Left ventricle myocardium inferior (tissue), 1 donor: Measurements from ENCODE around the gene SH3PXD2A. TPM values are rescaled to one million over a fixed set of nuclear protein-coding genes. Genes with fewer than 3 reads are reported as not detected.

Experiments
- DNase-seq: peaks from one replicate; pipeline ENCODE4 v3.0.0-alpha.2; 2020
- H3K27ac ChIP-seq: fragments of 200-600 bp; replicated peaks from 2 replicates; pipeline ENCODE4 v1.8.0; 2021
- H3K27me3 ChIP-seq: fragments of 200-600 bp; 2 replicates; pipeline ENCODE4 v1.8.0; 2021; ENCODE audit warnings: low read depth
- H3K36me3 ChIP-seq: fragments of 200-600 bp; 2 replicates; pipeline ENCODE4 v1.8.0; 2021
- H3K4me1 ChIP-seq: fragments of 200-600 bp; 2 replicates; pipeline ENCODE4 v1.8.0; 2021
- H3K4me3 ChIP-seq: fragments of 200-600 bp; 2 replicates; pipeline ENCODE4 v1.8.0; 2021; ENCODE audit warnings: mild to moderate bottlenecking, moderate library complexity
- H3K9me3 ChIP-seq: fragments of 200-600 bp; replicated peaks from 2 replicates; pipeline ENCODE4 v1.8.0; 2021
- intact Hi-C: fragments of 100-400 bp; cut with micrococcal nuclease; formaldehyde crosslinking; loops from one replicate; pipeline ENCODE4 v1.11.0; 2022
- total RNA-seq: library from RNA; stranded (reverse); fragmentation: NEBNext Ultra II Directional; extraction: Animal tissue kit (Norgen Biotek cat#: 25700); gene quantifications from one replicate; pipeline ENCODE4 v1.2.1, GENCODE V29; 2021
- TF ChIP-seq, protein P1 (sequence below): fragments of 200-600 bp; IDR thresholded peaks from 2 replicates; pipeline ENCODE4 v1.8.0; 2021; ENCODE audit warnings: antibody characterized with exemption, mild to moderate bottlenecking, borderline replicate concordance
- donor health status: DM: no; HTN: yes; CAD: no; lungs with severe emphysema.

Gene SH3PXD2A
- total RNA-seq, 1 donor from 2014 or later: 34.4 TPM

DNA sequence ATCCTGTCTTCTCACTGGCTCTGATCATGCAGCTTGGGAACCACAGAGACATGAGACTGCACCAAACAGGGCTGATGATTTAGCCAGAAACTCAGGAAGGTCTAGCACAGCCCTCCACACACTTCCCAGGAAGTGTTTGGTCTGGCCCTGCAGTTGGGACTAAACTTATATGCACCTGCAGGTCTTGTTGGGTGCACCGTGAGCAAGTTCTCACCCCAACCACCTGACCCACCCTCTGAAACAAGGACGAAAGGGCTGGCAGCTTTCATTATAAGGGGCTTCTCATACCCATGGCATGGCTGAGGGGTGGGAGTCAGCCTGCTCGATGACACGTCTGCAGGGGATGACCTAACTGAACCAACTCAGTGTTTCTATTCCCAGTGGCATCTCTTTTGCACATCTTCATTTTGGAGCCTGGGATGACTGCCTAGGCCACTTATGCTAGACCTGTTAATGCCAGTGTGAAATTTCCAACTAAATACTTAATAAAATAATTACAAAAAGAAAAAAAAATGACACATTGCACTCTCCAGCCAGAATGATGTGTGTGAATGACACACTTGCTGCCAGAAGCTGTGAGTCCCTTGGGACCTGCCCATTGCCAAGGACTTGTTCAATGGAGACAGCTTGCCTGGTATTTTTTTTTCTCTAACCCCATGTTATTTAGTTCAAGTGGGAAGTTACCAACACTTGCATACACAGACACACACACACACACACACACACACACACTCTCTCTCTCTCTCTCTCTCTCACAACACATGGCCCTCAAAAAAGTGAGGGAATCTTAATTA is 259.2 kb downstream of the SH3PXD2A start:
- no peak overlapping the region for H3K4me3 ChIP-seq
- intact Hi-C loops: loop anchor here (5.0 kb wide), 1 partner anchor 91 kb away; no protein-coding TSS in a partner anchor
- peaks cover 9% of the 10 kb centered on the region for H3K36me3 ChIP-seq
- H3K9me3 ChIP-seq: no peaks in the 10 kb centered on the region
- peaks cover 25% of the 10 kb centered on the region for H3K4me1 ChIP-seq
- H3K27me3 ChIP-seq: no peaks in the 10 kb centered on the region
- TF ChIP-seq, protein P1, sequence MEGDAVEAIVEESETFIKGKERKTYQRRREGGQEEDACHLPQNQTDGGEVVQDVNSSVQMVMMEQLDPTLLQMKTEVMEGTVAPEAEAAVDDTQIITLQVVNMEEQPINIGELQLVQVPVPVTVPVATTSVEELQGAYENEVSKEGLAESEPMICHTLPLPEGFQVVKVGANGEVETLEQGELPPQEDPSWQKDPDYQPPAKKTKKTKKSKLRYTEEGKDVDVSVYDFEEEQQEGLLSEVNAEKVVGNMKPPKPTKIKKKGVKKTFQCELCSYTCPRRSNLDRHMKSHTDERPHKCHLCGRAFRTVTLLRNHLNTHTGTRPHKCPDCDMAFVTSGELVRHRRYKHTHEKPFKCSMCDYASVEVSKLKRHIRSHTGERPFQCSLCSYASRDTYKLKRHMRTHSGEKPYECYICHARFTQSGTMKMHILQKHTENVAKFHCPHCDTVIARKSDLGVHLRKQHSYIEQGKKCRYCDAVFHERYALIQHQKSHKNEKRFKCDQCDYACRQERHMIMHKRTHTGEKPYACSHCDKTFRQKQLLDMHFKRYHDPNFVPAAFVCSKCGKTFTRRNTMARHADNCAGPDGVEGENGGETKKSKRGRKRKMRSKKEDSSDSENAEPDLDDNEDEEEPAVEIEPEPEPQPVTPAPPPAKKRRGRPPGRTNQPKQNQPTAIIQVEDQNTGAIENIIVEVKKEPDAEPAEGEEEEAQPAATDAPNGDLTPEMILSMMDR: no peak
- no peak overlapping the region for H3K27ac ChIP-seq
- DNase-seq: no peak

DNA sequence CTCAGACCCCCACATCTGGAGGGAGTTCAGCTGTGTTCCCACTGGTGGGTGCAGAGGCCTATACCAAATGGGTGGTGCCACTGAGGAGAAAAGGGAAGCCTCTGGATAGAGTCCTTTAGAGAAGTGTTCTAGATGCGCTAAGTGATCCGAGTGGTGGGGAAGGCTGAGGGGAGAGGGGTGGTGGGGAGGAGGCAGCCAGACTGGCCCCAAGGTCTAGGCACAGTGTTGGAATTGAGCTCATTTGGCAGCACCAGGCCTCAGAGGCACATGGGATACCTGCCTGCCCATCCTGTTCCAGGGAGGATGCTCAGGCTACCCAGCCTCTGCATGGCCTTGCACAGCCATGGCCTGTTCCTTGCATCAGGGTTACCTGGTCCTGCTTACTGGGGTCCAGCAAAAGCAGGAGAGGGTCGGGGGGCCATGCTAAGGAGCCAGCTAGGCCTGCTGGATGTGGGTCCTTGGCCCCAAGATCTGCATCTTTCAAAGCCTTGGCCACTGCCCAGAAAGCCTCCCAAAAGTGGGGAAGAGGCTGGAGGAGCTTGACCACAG is 262.3 kb downstream of the SH3PXD2A start:
- Histone ChIP-seq H3K36me3 (peaks cover 4% of the 10 kb centered on the region), H3K4me1 (peaks cover 13% of the 10 kb centered on the region), H3K27ac (no peak overlapping the region), H3K4me3 (no peak overlapping the region), H3K9me3 (peaks cover 2% of the 10 kb centered on the region), H3K27me3 (no peaks in the 10 kb centered on the region)
- no peak for DNase-seq
- intact Hi-C loops: no loop called here
- TF ChIP-seq, protein P1: no peak

DNA sequence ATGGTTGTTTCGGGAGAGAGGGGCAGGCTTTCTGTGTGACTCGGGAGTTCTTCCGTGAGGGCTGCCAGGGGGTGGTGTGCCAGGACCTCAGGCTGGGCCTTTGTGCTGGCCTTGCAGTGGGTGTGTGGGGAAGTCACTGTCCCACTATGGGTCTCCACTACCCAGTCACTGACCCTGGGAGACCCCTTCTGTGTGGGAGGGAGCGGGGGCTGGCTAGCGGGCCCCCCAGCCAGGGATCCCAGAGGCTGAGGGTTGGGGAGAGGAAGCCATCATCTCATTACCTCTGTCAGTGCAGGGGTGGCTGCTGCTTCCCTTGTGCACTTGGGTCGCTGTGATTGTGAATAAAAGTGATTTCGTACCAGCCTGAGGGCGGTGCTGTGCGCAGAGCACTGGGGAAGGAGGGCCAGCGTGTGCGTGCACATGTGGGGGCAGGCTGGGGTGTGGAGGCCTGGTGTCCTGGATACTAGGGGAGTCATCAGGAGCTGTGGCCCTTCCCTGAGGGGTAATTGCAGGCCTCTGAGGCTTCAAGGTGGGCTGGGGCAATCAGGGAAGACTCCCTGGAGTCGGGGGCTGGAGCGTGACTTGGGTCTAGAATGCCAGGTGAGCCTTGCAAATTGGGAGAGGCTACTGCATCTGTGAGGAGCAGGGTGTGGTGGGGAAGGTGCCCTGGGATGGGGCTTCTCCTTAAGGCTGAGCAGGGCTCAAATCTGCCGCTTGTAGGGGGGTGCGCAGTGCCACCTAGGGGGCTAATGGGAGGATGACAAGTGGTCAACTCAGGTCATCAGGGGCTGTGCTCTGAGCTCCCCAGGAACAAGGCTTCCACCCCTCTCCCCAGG is 263.0 kb downstream of the SH3PXD2A start:
- Histone ChIP-seq H3K27ac (no peak overlapping the region), H3K4me1 (peaks cover 8% of the 10 kb centered on the region), H3K27me3 (no peaks in the 10 kb centered on the region), H3K36me3 (peaks cover 11% of the 10 kb centered on the region), H3K4me3 (no peak overlapping the region), H3K9me3 (peaks cover 9% of the 10 kb centered on the region)
- DNase-seq: no peak
- intact Hi-C loops: no loop called here
- TF ChIP-seq, protein P1: peak; percentile 64

DNA sequence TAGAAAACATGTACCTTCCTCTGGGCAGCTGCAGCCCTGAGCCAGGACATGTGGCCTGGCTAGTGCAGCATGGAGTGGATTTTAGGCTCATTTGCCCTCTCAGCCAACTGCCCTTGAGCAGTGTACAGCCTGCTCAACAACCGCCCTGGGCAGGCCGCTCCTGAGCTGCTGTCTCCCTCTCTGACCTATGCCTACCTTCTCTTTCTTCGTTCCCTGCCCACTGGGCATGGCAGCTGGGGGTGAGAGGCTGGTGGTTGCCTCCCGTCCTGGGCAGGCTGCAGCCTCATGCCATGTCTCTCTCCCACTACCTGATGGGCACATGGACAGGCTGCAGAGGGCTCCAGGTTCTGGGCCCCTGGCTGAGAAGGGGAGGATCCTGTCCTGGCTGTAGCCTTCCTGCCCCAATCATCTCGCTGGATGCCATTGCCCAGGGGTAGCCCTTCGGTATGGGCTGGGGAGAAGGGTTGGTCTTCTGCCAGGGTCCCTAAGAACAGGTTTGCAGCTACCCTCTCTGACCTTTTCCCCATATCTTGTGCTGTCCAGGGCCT is 264.6 kb downstream of the SH3PXD2A start:
- Histone ChIP-seq H3K4me3 (no peak overlapping the region), H3K36me3 (peaks cover 13% of the 10 kb centered on the region), H3K9me3 (peaks cover 11% of the 10 kb centered on the region), H3K27me3 (no peaks in the 10 kb centered on the region), H3K27ac (no peak overlapping the region), H3K4me1 (no peaks in the 10 kb centered on the region)
- DNase-seq: no peak
- TF ChIP-seq, protein P1: no peak
- intact Hi-C loops: no loop called here

DNA sequence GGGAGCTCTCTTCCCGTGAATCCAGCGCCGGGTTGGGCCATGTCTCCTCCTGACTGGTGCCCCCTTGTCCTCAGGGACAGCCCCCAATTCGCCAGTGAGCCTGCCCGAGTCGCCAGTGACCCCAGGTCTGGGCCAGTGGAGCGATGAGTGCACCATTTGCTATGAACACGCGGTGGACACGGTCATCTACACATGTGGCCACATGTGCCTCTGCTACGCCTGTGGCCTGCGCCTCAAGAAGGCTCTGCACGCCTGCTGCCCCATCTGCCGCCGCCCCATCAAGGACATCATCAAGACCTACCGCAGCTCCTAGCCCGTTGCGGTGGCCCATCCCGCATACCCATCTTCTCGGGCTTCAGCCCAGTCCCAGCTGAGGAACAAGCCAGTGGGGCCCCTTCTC is 265.3 kb downstream of the SH3PXD2A start:
- Histone ChIP-seq H3K27me3 (peaks cover 2% of the 10 kb centered on the region), H3K36me3 (peaks cover 13% of the 10 kb centered on the region), H3K4me3 (no peak overlapping the region), H3K27ac (no peak overlapping the region), H3K4me1 (no peaks in the 10 kb centered on the region), H3K9me3 (peaks cover 11% of the 10 kb centered on the region)
- intact Hi-C loops: no loop called here
- TF ChIP-seq, protein P1: no peak
- DNase-seq: no peak
